Measurements from ENCODE around the gene SH3RF3.

SH3RF3 gene

DNA sequence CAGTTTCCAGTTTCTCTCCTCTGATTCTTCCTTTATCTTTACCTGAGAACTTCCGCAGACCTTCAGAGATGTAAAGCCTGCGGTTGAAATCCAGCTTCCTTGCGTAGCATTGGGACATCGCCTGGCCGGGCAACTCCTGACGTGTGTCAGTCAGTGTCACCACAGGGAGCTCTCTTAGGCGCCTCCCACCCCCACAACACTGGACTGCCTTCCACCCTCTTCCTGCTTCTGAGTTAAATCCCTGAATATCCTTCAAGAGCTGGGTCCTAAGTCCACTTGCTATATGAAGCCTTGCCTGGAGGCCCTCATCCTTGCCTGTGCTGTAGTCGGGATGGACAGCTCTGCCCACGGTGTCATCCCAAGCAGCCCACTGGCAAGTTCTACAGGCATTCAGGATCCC lies 305.3 kb downstream of the SH3RF3 start:
- DNase-seq (ENCODE audit: low read depth, low spot score): no peak

DNA sequence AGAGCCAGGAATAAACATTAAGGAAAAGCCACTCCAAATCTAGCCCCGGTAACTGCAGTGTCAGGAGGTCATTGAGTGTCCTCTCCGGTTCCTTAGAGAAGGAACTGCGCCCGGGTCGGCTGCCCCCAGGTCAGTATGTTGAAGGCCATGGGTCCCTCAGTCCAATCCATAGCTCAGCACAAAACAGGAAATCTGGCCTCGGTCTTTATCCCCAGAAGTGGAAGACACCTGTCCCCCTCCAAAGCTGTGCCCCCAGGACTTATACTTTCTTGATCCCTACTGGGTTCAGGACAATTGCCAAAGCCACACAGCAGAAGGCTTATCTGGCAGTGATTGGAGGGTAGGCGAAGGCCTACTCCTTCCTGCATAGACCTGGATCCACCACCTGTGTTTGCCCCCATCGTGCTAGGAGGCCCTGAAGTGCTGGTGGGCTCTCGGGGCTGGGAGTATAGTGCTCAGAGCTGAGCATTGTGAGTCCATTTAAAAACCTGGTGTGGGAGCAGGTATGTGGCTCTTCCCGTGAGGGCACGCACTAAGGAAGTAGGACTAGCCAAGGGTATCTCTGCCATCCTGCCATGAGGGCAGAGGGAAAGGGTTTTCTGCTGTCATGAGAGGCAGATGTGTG lies 306.2 kb downstream of the SH3RF3 start:
- DNase-seq (ENCODE audit: low read depth, low spot score): no peak

DNA sequence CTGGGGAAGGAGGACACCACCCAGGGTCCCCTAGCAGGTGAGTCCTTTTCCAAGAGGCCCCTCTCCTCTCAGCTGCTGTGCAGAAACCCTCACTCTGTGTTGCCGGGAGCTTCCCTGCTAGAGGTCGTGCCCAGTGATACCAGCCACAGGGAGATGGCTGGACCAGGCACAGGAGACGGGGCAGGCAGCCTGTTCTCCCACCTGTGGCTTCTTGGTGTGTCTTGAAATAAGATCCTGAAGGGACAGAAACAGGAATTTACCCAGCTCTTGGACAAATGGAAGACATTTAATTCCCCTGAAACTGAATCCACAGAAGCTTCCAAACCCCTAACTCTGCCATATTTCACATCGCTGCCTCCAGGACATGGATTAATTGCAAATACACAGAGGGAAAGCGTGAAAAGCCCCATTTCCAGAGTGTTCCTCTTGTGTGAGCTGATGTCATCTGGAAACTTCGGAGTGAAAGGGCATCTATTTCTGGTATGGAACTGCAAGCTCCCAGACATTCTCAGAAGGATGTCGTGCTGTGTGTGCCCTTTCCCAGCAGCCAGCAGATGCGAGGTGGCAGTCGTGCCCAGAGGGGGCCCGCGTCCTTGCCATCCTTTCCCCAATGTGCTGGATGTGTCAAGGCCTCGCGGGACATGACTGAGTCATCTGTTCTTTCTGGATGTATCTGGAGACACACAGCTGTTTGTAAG lies 307.0 kb downstream of the SH3RF3 start:
- no peak for DNase-seq (ENCODE audit: low read depth, low spot score)

DNA sequence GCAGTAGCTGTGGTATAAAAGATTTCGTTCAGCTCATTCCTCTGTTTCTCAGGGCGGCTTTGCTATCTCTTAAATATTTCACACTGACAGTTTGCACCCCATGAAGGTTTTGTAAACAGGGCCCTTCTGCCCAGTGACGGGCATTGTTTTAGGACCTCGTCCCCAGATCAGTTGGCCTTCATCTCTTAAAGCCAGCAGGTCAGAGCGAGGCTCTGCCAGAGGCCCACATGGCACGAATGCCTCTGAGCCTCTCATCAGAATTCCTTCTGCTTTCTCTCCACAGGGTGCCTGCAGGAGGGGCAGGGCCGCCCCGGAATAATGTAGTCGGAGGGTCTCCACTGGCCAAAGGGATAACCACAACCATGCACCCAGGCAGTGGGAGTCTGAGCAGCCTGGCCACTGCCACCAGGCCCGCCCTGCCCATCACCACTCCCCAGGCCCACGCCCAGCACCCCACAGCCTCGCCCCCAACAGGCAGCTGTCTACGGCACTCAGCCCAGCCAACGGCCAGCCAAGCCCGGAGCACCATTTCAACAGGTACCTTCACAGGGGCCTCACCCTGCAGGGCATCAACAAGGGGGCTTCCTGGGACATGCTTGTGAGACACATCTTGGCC lies 307.7 kb downstream of the SH3RF3 start:
- DNase-seq (ENCODE audit: low read depth, low spot score): no peak

DNA sequence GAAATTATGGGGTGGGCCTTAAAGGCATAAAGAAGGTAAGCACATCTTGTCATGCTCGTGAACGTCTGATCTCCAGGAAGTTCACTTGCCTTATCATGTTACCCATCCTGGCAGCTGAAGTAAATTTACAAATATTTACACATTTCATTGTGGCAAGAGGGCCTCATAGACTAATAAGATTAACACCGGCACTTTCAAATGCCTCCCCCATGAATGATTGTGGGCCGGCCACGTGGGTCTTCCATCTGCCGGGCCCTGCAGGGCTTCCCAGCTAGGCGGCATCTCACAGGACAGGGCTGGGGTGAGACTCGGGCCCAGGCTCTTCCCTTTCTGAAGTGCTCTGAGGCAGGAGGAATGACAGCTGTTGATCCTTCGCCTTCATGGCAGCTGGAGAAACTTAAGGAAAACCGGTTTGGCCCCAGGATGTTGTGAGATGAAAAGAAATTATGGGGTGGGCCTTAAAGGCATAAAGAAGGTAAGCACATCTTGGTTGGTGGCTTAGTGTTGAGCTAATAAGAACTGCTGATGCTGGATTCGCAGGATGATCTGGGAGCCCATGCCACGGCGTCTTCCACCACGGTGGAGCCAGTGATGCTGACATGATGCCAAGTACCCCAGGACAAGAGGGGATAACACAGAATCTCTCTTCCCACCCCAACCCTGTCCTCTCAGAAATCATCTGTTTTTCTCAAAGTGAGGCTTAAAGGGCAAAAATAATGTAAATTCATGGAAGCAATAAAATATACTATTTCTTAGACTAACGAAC lies 308.5 kb downstream of the SH3RF3 start:
- DNase-seq (ENCODE audit: low read depth, low spot score): no peak

DNA sequence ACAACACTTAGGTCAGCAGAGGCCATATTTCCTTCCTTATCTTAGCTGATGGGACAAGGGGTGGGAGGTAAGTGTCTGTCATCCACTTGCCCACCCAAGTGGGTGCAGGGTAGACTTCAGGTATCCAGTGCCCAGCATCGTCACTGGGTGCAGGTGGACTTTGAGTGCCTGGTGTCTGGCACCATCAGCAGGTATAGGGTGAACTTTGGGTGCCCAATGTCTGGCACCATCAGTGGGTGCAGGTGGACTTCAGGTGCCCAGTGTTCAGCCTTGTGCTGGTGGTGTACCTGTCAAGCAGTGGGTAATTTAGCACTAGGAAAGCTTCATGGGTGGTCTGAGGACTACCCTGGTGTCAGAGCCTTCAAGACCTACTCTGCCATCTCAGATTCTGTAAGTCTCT lies 309.1 kb downstream of the SH3RF3 start:
- no peak for DNase-seq (ENCODE audit: low read depth, low spot score)

DNA sequence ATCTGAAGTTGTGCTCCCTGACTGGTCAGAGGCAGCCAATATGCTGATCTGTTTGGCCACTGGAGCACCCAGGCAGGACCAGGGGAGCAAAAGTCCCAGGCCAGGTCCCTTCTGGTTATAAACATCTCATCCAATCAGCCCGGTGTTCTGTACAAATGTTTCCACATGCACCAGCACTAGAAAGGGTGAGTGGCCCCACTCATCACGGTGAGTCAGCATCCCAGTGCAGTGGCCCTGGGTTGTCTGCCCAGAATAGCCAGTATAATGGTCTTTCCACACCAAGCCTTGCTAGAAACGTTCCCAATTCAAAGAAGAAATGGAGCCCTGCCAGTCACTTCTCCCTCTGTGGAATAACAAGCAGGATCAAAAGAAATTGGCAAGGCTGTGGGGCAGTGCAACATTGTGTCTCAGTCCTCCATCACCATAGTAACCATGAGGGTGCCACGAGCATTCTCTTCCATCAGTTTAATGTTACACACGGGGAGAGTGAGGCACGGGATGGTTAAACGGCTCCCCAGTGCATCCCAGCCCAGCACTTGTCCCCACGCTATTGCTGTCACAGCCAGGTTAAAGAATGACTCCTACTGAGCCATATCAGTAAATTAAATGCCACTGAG lies 309.9 kb downstream of the SH3RF3 start:
- no peak for DNase-seq (ENCODE audit: low read depth, low spot score)

DNA sequence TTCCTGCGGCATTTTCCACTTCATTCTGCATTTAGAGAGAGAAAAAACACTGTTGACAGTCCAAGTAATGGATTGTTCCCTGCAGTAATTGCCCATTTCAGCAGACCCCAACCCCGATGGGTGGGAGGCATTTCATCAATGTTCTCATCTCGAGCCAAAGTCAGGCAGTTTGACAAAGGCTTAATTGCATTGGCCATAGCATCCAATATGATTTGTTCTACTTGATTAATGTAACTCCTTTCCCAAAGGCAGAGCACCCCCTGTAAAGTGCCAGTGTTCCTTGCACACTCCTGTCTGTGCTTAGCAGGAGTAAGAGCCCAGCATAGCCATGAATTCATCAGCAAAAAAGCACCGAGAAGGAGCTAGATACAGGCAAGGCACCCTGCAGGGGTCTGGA lies 310.4 kb downstream of the SH3RF3 start:
- no peak for DNase-seq (ENCODE audit: low read depth, low spot score)

DNA sequence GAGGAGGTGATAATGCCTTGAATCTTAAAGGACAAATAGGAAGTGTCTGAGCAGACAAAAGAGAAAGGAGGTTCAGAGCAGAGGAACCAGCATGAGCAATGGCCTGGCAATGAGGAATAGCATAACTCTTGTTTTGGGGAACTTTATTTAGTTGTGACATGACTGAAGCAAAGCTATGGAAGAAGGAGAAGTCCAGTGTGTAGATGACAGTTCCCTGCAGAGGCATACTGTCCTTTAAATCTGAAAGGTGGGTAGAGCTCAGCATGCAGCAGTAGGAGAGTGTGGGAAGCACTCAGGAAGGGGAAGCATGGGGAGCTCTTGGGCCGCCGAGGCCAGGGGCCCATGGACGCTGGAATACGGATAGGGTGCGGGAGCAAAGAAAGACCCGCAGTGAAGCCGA lies 311.0 kb downstream of the SH3RF3 start:
- DNase-seq (ENCODE audit: low read depth, low spot score): no peak

DNA sequence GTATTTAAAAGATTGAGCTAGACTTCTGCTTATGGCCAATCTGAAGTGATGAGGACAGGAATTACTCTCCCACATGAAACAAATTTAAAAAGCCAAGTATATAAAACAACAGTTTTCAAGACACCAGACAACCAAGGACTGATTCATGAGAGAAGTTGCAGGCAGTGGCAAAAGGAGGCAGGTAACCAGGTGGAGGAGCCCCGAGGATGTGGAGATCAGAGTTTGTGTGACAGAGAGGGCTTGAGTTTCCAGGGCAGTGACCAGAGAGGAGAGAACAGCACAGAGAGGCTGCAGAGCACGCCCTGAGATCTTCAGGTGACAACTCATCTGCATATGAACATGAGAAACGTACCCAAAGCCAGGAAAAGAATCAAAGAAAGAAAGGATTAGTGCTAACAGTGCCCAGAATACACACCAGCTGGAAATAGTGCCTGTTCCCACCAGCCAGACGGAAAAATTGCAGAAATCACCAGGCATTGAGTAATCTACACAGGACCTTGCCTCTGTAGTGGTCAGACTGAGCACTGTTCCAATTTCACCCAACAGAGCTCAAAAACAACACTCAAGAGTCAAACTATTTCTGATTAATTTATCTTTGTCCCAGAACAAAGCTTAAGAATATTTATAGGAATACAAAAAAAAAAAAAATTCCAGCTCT lies 311.6 kb downstream of the SH3RF3 start:
- no peak for DNase-seq (ENCODE audit: low read depth, low spot score)

DNA sequence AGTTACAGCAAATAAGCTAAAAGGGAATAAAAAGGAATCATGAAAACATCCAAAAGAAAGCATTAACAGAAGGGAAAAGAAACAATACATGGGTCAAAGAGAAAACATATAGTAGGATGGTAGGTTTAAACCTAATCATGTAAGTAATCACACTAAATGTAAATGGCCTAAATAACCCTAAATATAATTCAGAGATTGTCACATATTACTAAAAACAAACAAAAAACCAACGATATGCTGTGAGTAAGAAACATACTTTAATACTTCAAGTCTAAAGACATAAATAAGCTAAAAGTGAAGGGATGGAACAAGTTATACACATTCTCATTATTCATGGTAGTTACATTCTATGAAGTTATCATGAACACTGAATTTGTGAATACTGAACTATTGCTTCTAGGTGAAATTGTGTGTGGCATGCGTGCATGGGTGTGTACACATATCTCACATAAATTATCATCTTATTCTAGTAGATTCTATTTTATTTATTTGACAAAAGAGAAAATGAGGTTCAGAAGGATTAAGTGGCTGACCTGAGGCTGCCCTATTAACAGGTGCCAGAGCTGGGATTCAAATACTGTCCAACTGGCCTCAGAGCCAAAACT lies 313.8 kb downstream of the SH3RF3 start:
- no peak for DNase-seq (ENCODE audit: low read depth, low spot score)

DNA sequence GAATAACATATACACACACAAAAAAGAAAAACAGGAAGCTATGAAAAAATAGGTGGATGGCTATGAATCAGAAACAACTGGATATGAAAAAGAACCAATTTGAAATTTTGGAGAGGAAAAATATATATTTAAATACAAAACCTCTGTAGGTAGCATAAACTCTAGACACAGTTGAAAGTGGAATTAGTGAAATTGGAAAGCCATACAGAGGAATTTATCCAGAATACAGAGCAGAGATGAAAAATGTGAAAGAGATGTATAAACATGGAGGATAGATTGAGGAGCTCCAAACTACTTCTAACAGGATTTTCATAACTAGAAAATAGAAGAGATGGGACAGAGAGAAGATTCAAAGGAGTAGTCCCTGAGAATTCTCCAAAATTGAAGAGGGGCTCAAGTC lies 315.9 kb downstream of the SH3RF3 start:
- no peak for DNase-seq (ENCODE audit: low read depth, low spot score)

DNA sequence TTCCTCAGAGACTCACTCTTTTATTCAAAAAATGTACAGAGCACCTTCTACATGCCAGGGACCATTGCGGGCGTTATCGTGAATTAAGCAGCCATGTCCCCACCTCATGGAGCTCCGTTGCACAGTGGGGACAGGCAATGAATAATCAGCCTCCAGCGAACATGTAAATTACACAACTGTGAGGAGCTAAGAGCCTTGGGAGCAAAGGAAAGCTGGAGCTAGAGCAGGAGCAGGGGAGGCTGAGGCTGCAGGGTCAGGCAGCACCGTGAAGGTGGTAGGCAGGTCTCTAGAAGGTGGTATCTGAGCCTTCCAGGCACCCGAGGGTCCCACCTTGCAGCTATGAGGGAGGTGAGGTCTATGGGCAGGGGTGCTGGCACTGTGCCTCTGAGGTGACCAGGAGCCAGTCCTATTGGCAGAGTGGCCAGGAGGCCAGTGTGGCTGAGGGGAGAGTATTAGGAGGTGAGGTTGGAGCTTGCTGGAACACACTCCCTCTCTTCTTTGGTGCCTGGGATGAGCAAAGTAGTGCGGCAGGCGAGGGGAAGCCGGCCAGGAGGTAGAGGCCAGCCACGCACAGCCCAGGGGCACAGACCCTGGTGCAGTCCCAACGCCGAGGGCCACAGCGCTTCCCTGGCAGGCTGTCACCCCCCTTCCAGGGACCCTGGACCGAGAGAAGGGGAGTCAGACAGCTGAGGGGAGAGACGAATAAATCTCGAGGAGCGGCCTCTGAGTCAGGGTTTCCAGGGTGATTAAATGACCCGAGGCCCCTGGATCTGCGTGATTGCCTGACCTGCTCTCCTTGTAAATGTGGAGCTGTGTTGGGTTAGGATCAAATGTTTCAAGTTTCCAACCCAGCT lies 317.5 kb downstream of the SH3RF3 start:
- no peak for DNase-seq (ENCODE audit: low read depth, low spot score)

DNA sequence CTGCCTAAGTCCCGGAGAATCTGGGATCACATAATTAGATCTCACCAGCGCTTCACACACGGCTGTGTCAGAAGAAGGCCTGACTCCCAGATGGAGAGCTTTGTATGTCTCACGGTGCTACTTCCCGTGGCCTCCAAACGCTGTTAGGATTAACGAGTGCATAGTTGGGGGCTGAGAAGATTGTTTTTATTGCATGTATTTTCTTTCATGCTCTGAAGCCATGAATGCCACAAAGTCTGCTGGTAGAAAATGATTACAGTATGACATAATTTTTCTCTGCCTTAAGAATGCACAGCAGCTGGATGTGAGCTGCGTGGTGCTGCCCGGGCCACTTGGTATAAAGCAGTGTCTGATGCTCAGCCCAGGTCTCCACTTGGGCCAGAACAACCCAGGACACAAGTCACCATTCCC lies 318.3 kb downstream of the SH3RF3 start:
- no peak for DNase-seq (ENCODE audit: low read depth, low spot score)

DNA sequence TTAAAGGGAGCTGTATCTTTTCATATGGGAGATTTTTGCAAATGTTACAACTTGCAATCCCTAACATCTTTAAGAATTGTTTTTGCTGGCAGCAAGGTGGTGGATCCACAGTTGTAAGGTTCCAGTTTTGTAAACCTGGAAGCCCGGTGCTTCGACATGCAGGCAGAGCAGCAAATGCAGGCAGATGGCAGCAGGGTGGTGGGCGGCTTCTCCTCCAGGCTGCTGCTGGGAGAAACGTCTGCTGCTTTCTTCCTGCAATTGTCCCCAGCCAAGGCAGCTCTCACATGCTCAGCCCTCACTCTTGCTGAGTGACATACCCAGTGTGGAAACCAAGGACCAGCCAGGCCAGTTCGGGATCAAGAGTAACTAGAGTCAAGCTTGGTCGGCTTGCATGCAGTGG lies 318.8 kb downstream of the SH3RF3 start:
- DNase-seq (ENCODE audit: low read depth, low spot score): no peak

DNA sequence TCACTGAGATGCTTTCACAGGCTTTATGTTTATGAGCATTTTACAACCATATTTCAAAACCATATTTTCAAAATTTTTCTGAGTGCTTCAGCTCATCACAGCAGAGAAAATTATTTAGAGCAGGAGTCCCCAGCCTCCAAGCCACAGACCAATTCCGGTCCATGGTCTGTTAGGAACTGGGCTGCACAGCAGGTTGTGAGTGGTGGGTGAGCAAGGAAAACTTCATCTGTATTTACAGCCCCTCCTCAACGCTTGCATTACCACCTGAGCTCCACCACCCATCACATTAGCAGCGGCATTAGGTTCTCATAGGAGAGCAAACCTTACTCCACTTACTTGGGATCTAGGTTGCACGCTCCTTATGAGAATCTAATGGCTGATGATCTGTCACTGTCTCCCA lies 319.2 kb downstream of the SH3RF3 start:
- DNase-seq (ENCODE audit: low read depth, low spot score): no peak

DNA sequence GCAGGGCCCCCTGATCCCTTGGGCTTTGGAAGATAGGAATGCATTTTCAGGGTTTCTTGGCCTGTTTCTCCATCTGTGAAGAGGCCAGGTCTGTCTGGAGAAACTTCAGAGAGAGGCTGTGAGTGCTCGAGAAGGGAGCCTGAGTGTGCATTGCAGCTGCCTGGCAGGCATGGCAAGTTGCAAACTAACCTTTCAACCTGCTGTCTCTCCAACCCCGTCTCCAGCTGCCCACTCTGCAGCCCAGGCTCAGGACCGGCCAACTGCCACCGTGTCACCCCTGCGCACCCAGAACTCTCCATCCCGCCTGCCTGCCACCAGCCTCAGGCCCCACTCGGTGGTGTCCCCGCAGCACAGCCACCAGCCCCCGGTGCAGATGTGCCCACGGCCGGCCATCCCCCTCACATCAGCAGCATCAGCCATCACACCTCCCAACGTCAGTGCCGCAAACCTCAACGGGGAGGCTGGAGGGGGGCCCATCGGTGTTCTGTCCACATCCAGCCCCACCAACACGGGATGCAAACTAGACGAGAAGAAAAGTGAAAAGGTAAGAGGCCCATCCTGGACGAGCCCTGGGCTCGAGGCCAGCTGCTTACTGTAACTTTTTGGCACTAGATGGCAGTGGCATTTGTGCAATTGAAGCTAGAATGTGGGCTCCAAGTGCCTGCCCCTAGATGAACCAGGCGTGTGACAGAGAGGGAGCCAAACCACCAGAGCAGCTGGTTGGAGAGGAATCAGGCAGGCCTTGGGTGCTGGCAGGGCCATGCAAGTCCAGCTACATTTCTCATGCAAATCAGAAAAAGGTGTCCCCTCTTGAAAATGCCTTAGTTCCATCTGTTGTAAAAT lies 320.2 kb downstream of the SH3RF3 start:
- DNase-seq (ENCODE audit: low read depth, low spot score): no peak

DNA sequence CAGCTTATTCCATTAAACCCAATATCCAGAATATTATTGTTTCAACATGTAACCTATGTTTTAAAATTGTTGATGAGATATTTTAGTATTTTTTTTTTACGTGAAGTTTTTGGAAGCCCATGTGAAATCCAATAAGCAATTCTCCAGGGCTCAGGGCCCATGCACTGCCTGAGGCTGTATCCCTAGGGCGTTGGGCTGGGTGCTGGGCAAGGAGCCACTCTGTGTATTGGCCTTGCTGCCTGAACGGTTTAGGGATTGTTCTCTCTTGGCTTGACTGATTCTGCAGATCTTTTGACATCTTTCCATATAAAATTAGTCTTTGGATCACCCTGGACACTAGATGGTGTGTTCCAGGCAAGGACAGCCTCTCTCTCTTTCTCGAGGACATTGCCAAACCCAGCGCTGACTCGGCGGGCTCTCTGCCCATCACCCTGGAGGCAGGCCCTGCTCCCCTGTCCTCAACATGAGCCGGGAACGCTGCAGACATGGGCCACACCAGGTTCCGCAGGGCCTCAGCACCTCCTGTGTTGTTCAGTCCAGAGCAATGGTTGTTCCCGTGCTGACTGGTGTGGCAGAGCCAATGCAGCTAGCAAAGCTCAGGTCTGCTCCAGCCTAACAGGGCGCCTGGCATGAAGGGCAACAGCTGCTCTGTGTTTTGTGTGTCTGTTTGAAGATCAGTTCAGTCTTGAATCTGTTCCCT lies 321.7 kb downstream of the SH3RF3 start:
- no peak for DNase-seq (ENCODE audit: low read depth, low spot score)

DNA sequence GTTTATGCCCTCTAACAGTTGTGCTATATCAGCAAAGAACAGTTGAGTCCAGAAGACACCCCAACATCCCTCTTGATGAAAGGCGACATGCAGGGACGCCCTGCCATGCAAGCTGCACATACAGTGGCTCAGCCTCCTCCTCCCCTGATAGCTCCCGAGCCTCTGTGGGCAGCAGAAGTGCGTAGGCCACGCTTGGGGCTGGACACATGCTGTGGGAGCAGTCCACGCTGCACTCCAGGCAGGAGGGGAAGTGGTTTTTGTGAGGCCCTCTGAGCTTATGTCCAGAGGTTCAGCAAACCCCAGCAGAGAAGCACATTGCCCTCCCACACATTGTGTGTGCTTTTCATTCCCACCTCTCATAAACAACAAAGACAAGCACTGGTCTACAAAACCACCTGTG lies 322.7 kb downstream of the SH3RF3 start:
- DNase-seq (ENCODE audit: low read depth, low spot score): no peak
